Upper lobe of right lung (tissue), 1 donor: ENCODE data around the gene ACOXL. TPM values are rescaled to one million over a fixed set of nuclear protein-coding genes. Genes with fewer than 3 reads are reported as not detected.

ENCODE experiments used
- ATAC-seq: fragments of 200-7000 bp; cut with Tn5 transposase; one replicate; pipeline ENCODE4 v1.9.1; 2020; ENCODE audit warnings: mild to moderate bottlenecking, moderate library complexity
- DNase-seq: peaks from one replicate; pipeline ENCODE4 v3.0.0-alpha.2; 2020
- H3K27ac ChIP-seq: fragments of 200-600 bp; one replicate; pipeline ENCODE4 v1.8.0; 2022
- H3K27me3 ChIP-seq: fragments of 200-600 bp; one replicate; pipeline ENCODE4 v1.8.0; 2022; ENCODE audit warnings: mild to moderate bottlenecking
- H3K36me3 ChIP-seq: fragments of 200-600 bp; one replicate; pipeline ENCODE4 v1.8.0; 2022
- H3K4me1 ChIP-seq: fragments of 200-600 bp; one replicate; pipeline ENCODE4 v1.8.0; 2022
- H3K4me3 ChIP-seq: fragments of 200-600 bp; one replicate; pipeline ENCODE4 v1.8.0; 2022; ENCODE audit warnings: mild to moderate bottlenecking
- H3K9me3 ChIP-seq: fragments of 200-600 bp; one replicate; pipeline ENCODE4 v1.8.0; 2022
- CTCF ChIP-seq: fragments of 200-600 bp; IDR thresholded peaks from one replicate; pipeline ENCODE4 v1.8.0; 2022; ENCODE audit warnings: antibody characterized with exemption
- intact Hi-C: fragments of 100-400 bp; cut with DNase I; formaldehyde crosslinking; loops from one replicate; pipeline ENCODE4 v1.11.0; 2022
- total RNA-seq: library from RNA; stranded (reverse); fragmentation: NEBNext Ultra II Directional; extraction: Animal tissue kit (Norgen Biotek cat#: 25700); gene quantifications from one replicate; pipeline ENCODE4 v1.2.1, GENCODE V29; 2021
- donor health status: DM: no; HTN: yes; CAD: no; lungs with severe emphysema.

The ACOXL gene
- total RNA-seq, 1 donor from 2014 or later: 47.5 TPM

GRCh38 chr2:110718382-110718781 lies 14.0 kb upstream of the ACOXL start:
- no peak for TF ChIP-seq CTCF
- Histone ChIP-seq H3K27me3 (no peaks in the 10 kb centered on the region), H3K36me3 (no peaks in the 10 kb centered on the region), H3K9me3 (no peaks in the 10 kb centered on the region), H3K4me1 (peaks cover 18% of the 10 kb centered on the region), H3K4me3 (no peak overlapping the region), H3K27ac (no peak overlapping the region)
- DNase-seq (no peak), ATAC-seq (no peak)
- intact Hi-C loops: no loop called here

- H3K4me1 ChIP-seq: peaks cover 18% of the 10 kb centered on the region
- ATAC-seq (no peak), DNase-seq (no peak)
- H3K27me3 ChIP-seq: no peaks in the 10 kb centered on the region
- H3K36me3 ChIP-seq: no peaks in the 10 kb centered on the region
- TF ChIP-seq CTCF: no peak
- no peaks in the 10 kb centered on the region for H3K9me3 ChIP-seq
- no peak overlapping the region for H3K27ac ChIP-seq
- no peak overlapping the region for H3K4me3 ChIP-seq
- intact Hi-C loops: no loop called here
These were observed 13.4 kb upstream of the ACOXL start for GRCh38 chr2:110718990-110719389.

GRCh38 chr2:110720547-110720946 lies 11.8 kb upstream of the ACOXL start:
- ATAC-seq: no peak
- TF ChIP-seq CTCF: no peak
- no peak overlapping the region for H3K27ac ChIP-seq

GRCh38 chr2:110724820-110725219 lies 7.6 kb upstream of the ACOXL start:
- Histone ChIP-seq H3K9me3 (no peaks in the 10 kb centered on the region), H3K4me1 (no peaks in the 10 kb centered on the region), H3K27me3 (no peaks in the 10 kb centered on the region), H3K27ac (no peak overlapping the region), H3K36me3 (no peaks in the 10 kb centered on the region), H3K4me3 (no peak overlapping the region)
- DNase-seq (no peak), ATAC-seq (no peak)
- no peak for TF ChIP-seq CTCF
- intact Hi-C loops: no loop called here

More at GRCh38 chr2:110720547-110720946, 11.8 kb upstream of the ACOXL start:
- DNase-seq: no peak
- no peaks in the 10 kb centered on the region for H3K9me3 ChIP-seq
- peaks cover 10% of the 10 kb centered on the region for H3K4me1 ChIP-seq
- no peaks in the 10 kb centered on the region for H3K27me3 ChIP-seq
- no peaks in the 10 kb centered on the region for H3K36me3 ChIP-seq
- no peak overlapping the region for H3K4me3 ChIP-seq
- intact Hi-C loops: no loop called here

- Histone ChIP-seq H3K27ac (no peak overlapping the region), H3K9me3 (no peaks in the 10 kb centered on the region), H3K4me1 (no peaks in the 10 kb centered on the region), H3K4me3 (no peak overlapping the region), H3K27me3 (no peaks in the 10 kb centered on the region), H3K36me3 (no peaks in the 10 kb centered on the region)
- intact Hi-C loops: no loop called here
- TF ChIP-seq CTCF: no peak
- DNase-seq (no peak), ATAC-seq (no peak)
These were observed 7.0 kb upstream of the ACOXL start for GRCh38 chr2:110725370-110725769.

GRCh38 chr2:110725859-110726258 lies 6.5 kb upstream of the ACOXL start:
- no peak for ATAC-seq

More at GRCh38 chr2:110725859-110726258, 6.5 kb upstream of the ACOXL start:
- no peaks in the 10 kb centered on the region for H3K4me1 ChIP-seq
- H3K27ac ChIP-seq: no peak overlapping the region
- intact Hi-C loops: no loop called here
- H3K36me3 ChIP-seq: no peaks in the 10 kb centered on the region
- H3K4me3 ChIP-seq: no peak overlapping the region
- H3K9me3 ChIP-seq: no peaks in the 10 kb centered on the region
- H3K27me3 ChIP-seq: no peaks in the 10 kb centered on the region
- no peak for TF ChIP-seq CTCF
- DNase-seq: no peak
